Subcutaneous adipose tissue (tissue), 4 donors: Measurements from ENCODE around the gene LGALSL. TPM values are rescaled to one million over a fixed set of nuclear protein-coding genes. Genes with fewer than 3 reads are reported as not detected.

Experiments used
- CTCF ChIP-seq: fragments of 450-650 bp; IDR thresholded peaks from one replicate; pipeline ENCODE4 v1.5.1; 2016; ENCODE audit warnings: low read depth, mild to moderate bottlenecking, control low read depth, antibody characterized with exemption, moderate library complexity
- total RNA-seq, 4 donors: library from RNA; depleted of rRNA; stranded (reverse); fragments of >200 nt; gene quantifications; one replicate each; pipeline ENCODE4 v1.1.0, GENCODE V29; 2016

Gene LGALSL
- total RNA-seq, 4 donors from 2014 or later: 8.8 to 25.6 (median 9.8) TPM

DNA sequence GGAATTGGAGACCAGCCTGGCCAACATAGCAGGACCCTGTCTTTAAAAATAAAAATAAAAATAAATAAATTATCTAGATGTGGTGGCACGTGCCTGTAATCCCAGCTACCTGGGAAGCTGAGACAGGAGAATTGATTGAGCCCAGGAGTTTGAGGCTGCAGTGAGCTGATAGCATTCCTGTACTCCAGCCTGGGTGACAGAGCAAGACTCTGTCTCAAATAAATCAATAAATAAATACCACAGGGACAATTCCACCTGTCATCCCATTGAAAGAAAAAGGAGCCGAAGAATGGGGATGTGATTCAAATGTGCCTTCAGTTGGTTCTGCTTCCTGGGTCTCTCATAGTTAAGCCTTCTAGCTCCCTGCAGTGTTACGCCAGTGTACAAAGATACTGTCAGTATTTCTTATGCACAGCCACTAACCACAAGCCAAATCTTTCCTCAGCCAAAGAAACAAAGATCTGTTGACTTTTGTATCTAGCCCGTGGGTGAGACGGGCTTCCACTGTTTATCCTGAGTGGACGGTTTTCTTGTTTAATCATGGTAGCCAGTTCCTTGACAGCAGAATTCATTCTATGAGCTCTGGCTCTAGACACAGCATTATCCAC is 12.6 kb downstream of the LGALSL start:
- no peak for TF ChIP-seq CTCF

DNA sequence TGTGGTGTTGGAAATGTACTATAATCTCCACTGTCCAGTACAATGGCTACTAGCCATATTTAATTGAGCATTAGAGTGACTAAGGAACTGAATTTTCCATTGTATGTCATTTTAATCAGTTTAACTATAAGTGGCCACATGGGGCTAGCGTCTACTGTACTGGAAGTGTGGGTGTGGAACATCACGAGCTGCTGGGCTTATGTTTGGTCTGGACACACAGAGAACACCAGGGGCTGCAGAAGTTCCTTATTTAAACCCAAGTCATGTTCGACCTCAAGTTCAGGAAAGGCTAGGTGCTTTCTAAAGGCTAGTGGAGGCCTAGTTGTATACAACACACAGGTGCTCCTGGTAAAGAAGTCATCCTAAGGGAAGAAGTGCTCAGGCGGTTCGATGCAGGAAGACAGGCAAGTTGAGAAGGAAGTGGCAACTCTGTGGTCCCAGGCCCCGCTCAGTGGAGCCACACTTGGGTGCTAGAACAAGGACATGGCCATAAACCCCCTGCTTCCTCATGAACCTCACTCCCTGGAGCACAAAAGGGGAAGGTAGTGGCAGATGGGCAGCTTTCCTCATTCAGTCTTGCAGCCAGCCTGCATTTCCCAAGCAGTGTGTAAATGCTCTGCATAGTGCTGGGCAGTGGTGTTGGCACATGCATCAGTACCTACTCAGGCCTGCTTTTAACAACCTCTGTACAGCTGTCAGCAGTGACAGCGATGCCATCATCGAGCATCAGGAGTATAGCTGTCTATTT is 13.3 kb downstream of the LGALSL start:
- TF ChIP-seq CTCF: no peak

GRCh38 chr2:64469261-64469660 is 15.3 kb downstream of the LGALSL start:
- TF ChIP-seq CTCF: no peak

GRCh38 chr2:64470071-64470470 is 16.1 kb downstream of the LGALSL start:
- TF ChIP-seq CTCF: no peak

DNA sequence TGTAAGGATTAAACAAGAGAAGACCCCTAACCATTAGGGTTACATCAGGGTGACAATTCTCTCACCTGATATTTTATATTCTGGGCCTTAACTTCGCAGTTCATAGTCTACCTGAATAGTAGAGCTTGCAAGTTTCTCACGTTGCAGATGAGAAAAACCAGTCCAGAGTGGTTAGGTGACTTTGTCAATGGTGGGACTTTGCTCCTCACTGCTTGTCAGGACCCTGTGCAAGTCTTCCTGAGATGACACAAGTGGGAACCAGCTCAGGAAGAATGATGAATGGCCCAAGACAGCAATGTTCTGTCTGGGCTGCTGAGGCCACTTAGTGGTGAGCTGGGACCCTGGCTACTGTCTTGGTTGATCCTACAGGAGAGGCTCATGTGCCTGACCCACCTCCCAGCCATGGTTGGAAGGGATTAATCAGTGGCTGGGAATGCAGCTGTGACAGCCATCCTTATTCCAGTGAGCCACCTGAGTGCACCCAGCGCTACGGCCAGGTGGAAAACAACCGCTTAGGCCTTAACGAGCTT is 16.9 kb downstream of the LGALSL start:
- no peak for TF ChIP-seq CTCF

DNA sequence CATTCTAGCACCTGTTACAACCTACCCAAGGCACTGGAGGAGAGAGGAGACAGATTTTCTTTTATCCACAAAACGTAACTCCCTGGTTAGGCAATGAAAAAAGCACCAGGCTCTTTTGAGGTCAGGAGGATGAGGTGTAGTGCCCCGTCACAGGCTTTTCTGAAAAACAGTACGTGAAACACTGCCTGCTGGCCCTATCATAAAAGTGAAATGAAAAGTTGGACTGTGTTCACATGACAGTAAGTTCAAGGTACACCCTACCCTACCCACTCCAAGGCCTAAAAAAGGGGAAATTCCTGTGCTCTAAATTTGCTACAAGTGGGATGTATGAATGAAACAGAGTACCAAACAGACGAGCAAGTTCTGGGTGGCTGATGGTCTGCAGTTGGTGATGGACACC is 17.6 kb downstream of the LGALSL start:
- TF ChIP-seq CTCF: no peak

- no peak for TF ChIP-seq CTCF
Measured at GRCh38 chr2:64472881-64473280, 18.9 kb downstream of the LGALSL start.
